Psoas muscle (tissue), 8 donors: ENCODE results near the gene LMO2. TPM values are rescaled to one million over a fixed set of nuclear protein-coding genes. Genes with fewer than 3 reads are reported as not detected.

ENCODE experiments used
- ATAC-seq, 4 donors: fragments of 200-7000 bp; cut with Tn5 transposase; one replicate each; pipeline ENCODE4 v1.9.1; 2020; ENCODE audit warnings: moderate library complexity in 3 of 4, mild to moderate bottlenecking in 2 of 4
- DNase-seq, 2 donors: peaks; one replicate each; pipeline ENCODE4 v3.0.0-alpha.2; 2020
- H3K27ac ChIP-seq: fragments of 200-600 bp; one replicate; pipeline ENCODE4 v1.8.0; 2022
- H3K27me3 ChIP-seq, 3 donors: fragments of 200-600 bp in 1 of 3; one replicate each; pipeline versions ENCODE4 v1.6.1 to v1.8.0; 2013 to 2022; ENCODE audit warnings: low read length in 2 of 3, mild to moderate bottlenecking in 2 of 3, moderate library complexity in 1 of 3; ENCODE audit not compliant: insufficient read depth in 3 of 3
- H3K36me3 ChIP-seq, 2 donors: fragments of 200-600 bp in 1 of 2; one replicate each; pipeline versions ENCODE4 v1.6.1 to v1.8.0; 2013 to 2022; ENCODE audit warnings: low read depth in 1 of 2, mild to moderate bottlenecking in 1 of 2, moderate library complexity in 1 of 2; ENCODE audit not compliant: insufficient read depth in 1 of 2
- H3K4me1 ChIP-seq: fragments of 200-600 bp; one replicate; pipeline ENCODE4 v1.8.0; 2022
- H3K4me3 ChIP-seq: fragments of 200-600 bp; one replicate; pipeline ENCODE4 v1.8.0; 2022; ENCODE audit warnings: mild to moderate bottlenecking
- H3K9me3 ChIP-seq: fragments of 200-600 bp; one replicate; pipeline ENCODE4 v1.8.0; 2022
- CTCF ChIP-seq: fragments of 200-600 bp; IDR thresholded peaks from one replicate; pipeline ENCODE4 v1.8.0; 2022; ENCODE audit warnings: antibody characterized with exemption
- WGBS, 3 donors: extraction: QIAGEN DNeasy Blood & Tissue Kit; methylation state at CpG; one replicate each; pipeline versions ENCODE4 v1.1.6 to v1.1.7; 2013; 5-methylcytosine and 5-hydroxymethylcytosine counted together
- intact Hi-C, 2 donors: fragments of 100-400 bp; cut with DNase I; formaldehyde crosslinking; loops; one replicate each; pipeline versions ENCODE4 v1.11.0 to v1.14.2; 2022
- polyA plus RNA-seq, 3 donors: library from polyadenylated mRNA; stranded (reverse); fragments of 200-250 nt; gene quantifications; one replicate each; pipeline ENCODE4 v1.2.3, GENCODE V29; 2013
- total RNA-seq, 4 donors: library from RNA; stranded (reverse); fragmentation: NEBNext Ultra II Directional in 2 of 4; extraction: Animal tissue kit (Norgen Biotek cat#: 25700) in 2 of 4; gene quantifications; one replicate each; pipeline versions ENCODE4 v1.2.1 to v1.2.4, GENCODE V29; 2021 to 2023
- donor health status: healthy with polysubstance abuse.
- donor health status: DM: no; HTN: no; CAD: no; lungs with moderate emphysema.
- donor health status: Bipolar disorder and iron deficiency.
- donor health status: healthy.
- donor health status: DM: yes; HTN: yes; CAD: no.
- donor health status: DM: no; HTN: no; CAD: no.
- donor health status: DM: no; HTN: no; CAD: no.
- donor health status: DM: yes; HTN: yes; CAD: no.

LMO2 gene
- total and polyA plus RNA-seq, 7 donors = 8.0 to 47.1 (median 12.3) TPM

GRCh38 chr11:33830903-33831648 is 60.8 kb downstream of the LMO2 start:
- Histone ChIP-seq H3K9me3 (no peaks in the 10 kb centered on the region), H3K4me1 (no peaks in the 10 kb centered on the region), H3K4me3 (no peak overlapping the region), H3K27ac (no peak overlapping the region), H3K27me3 (peaks cover 0 to 13% (median 5%) of the 10 kb centered on the region in 3 donors), H3K36me3 (no peaks in the 10 kb centered on the region)
- DNase-seq = no peak
- TF ChIP-seq CTCF = no peak
- WGBS, 3 donors = 58 to 76% (median 64%) methylated on average over 6 of the region's 6 CpGs
- intact Hi-C loops = no loop called here
- no peak for ATAC-seq

GRCh38 chr11:33829430-33830141 is 62.3 kb downstream of the LMO2 start:
- Histone ChIP-seq H3K9me3 (no peaks in the 10 kb centered on the region), H3K4me1 (no peaks in the 10 kb centered on the region), H3K27ac (no peak overlapping the region), H3K4me3 (peak overlapping the region; percentile 67), H3K27me3 (peaks cover 0 to 13% (median 5%) of the 10 kb centered on the region in 3 donors), H3K36me3 (no peaks in the 10 kb centered on the region)
- ATAC-seq = peak; percentile 78 to 97 (median 87)
- WGBS, 3 donors = 19 to 22% (median 21%) methylated on average over 10 of the region's 10 CpGs
- peak; percentile 40 to 61 for DNase-seq
- TF ChIP-seq CTCF = peak; percentile 85
- intact Hi-C loops = loop anchor here (1.0 to 10.0 kb wide), 4 partner anchors 19 to 467 kb away; no protein-coding TSS in a partner anchor

- Histone ChIP-seq H3K27me3 (peaks cover 0 to 14% (median 5%) of the 10 kb centered on the region in 3 donors), H3K36me3 (no peaks in the 10 kb centered on the region), H3K27ac (no peak overlapping the region), H3K4me3 (peak overlapping the region; percentile 67), H3K4me1 (no peaks in the 10 kb centered on the region), H3K9me3 (no peaks in the 10 kb centered on the region)
- WGBS, 3 donors = 10 to 12% (median 11%) methylated on average over 50 to 56 of the region's 56 CpGs
- intact Hi-C loops = loop anchor here (1.0 to 10.0 kb wide), 5 partner anchors 19 to 467 kb away; no protein-coding TSS in a partner anchor
- ATAC-seq (peak; percentile 46 to 80 (median 68)), DNase-seq (no peak)
- no peak for TF ChIP-seq CTCF
Measured at GRCh38 chr11:33828604-33829429, 63.1 kb downstream of the LMO2 start.

GRCh38 chr11:33827206-33827605 is 64.7 kb downstream of the LMO2 start:
- intact Hi-C loops = loop anchor here (5.0 to 10.0 kb wide), 3 partner anchors 282 to 465 kb away; no protein-coding TSS in a partner anchor
- DNase-seq (no peak), ATAC-seq (no peak)
- Histone ChIP-seq H3K27ac (no peak overlapping the region), H3K36me3 (no peaks in the 10 kb centered on the region), H3K9me3 (no peaks in the 10 kb centered on the region), H3K4me3 (no peak overlapping the region), H3K27me3 (peaks cover 0 to 20% (median 5%) of the 10 kb centered on the region in 3 donors), H3K4me1 (no peaks in the 10 kb centered on the region)
- no peak for TF ChIP-seq CTCF
- 92 to 97% (median 93%) methylated on average over 4 of the region's 4 CpGs for WGBS, 3 donors
